Breast epithelium (tissue), 3 donors: ENCODE results near the gene LRIG3.

Experiments
- POLR2A ChIP-seq: fragments of 450-650 bp; IDR thresholded peaks from one replicate; pipeline ENCODE4 v1.6.1; 2016; ENCODE audit warnings: antibody characterized with exemption, mild to moderate bottlenecking, moderate library complexity
- POLR2AphosphoS5 ChIP-seq, 3 donors: sonication (generic); formaldehyde crosslinking; IDR thresholded peaks; one replicate each; pipeline ENCODE4 v1.6.1; 2017; ENCODE audit warnings: antibody characterized with exemption in 3 of 3
- TF ChIP-seq, protein P1 (sequence below), 3 donors: fragments of 450-650 bp; IDR thresholded peaks; one replicate each; pipeline ENCODE4 v1.5.1; 2016 to 2017; ENCODE audit warnings: antibody characterized with exemption in 3 of 3, mild to moderate bottlenecking in 3 of 3, moderate library complexity in 3 of 3

DNA sequence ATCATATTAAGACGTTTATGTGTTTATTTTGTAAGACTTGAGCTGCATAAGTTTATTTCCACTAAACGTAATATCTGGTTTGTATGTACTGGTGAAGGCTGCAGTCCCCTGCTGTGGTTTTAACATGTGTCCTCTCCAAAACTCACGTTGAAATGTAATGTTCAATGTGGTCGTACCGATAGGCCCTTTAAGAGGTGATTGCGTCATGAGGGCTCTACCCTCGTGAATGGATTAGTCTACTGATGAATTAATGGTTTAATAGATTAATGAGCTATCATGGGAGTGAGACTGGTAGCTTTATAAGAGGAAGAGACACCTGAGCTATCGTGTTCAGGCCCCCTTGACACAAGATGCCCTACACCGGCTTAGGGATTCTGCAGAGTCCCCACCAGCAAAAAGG is 14.9 kb downstream of the LRIG3 start:
- TF ChIP-seq POLR2AphosphoS5 (IDR thresholded peaks at IDR 0.05) (no peak), POLR2A (no peak)
- TF ChIP-seq, protein P1, sequence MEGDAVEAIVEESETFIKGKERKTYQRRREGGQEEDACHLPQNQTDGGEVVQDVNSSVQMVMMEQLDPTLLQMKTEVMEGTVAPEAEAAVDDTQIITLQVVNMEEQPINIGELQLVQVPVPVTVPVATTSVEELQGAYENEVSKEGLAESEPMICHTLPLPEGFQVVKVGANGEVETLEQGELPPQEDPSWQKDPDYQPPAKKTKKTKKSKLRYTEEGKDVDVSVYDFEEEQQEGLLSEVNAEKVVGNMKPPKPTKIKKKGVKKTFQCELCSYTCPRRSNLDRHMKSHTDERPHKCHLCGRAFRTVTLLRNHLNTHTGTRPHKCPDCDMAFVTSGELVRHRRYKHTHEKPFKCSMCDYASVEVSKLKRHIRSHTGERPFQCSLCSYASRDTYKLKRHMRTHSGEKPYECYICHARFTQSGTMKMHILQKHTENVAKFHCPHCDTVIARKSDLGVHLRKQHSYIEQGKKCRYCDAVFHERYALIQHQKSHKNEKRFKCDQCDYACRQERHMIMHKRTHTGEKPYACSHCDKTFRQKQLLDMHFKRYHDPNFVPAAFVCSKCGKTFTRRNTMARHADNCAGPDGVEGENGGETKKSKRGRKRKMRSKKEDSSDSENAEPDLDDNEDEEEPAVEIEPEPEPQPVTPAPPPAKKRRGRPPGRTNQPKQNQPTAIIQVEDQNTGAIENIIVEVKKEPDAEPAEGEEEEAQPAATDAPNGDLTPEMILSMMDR (IDR thresholded peaks at IDR 0.05): no peak
